Activated T-cell treated with anti-CD3 and anti-CD28 coated beads for 4 hours (primary cell): ENCODE results near the gene PPP1CB.
"Not testable (repeated sequence)": the region's sequence is repeated elsewhere in the genome, so short reads cannot be mapped to it uniquely, and the experiment has no call there.

Experiments
- DNase-seq: peaks from one replicate; pipeline ENCODE4 v3.0.0-alpha.2; 2020

PPP1CB gene

DNA sequence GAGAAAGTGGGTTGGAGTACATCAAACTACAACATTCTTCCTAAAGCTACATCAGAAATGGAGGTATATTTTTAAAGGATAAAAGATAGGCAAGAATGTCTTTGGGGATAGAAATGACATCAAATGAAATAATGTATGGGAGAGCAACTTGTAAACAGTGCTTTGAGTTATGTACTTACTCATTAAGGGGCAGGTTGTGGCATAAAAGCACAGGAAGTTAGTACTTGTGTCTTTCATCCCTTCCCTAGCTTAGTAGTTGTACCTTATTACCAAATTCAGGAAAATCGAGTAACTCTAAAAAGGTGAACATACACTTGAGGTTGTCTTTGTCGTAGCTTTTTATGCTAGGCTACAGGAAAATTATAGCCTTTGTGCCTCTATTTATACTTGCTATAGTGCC lies 28.9 kb downstream of the PPP1CB start:
- DNase-seq, result no peak

DNA sequence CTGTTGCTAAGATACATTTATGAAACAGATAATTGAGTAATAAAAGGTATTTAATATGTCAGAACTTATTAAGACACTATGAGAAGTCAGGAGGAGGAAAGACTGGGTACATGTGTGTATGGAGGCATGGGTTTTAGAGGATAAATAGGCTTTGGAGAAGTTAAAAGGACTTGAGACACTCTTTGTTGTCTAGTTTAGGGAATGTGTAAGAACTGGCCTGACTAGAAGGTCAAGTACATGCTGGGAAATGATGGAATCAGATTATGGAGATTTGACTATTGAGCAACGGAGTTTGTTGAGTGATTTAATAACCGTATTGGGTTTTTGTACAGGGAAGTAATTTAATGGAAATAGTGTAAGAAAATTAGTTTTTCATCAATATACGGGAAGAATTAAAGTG lies 30.8 kb downstream of the PPP1CB start:
- DNase-seq, result no peak

DNA sequence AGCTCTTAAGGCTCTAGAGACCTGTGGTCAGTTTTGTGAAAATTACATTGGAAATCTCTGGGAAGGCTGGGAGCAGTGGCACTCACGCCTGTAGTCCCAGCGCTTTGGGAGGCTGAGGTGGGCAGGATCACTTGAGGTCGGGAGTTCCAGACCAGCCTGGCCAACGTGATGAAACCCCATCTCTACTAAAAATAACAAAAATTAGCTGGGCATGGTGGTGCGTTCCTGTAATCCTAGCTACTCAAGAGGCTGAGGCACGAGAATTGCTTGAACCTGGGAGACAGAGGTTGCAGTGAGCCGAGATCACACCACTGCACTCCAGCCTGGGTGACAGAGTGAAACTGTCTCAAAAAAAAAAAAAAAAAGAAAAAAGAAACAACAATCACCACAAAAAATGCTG lies 32.9 kb downstream of the PPP1CB start:
- DNase-seq, result not testable (repeated sequence)

DNA sequence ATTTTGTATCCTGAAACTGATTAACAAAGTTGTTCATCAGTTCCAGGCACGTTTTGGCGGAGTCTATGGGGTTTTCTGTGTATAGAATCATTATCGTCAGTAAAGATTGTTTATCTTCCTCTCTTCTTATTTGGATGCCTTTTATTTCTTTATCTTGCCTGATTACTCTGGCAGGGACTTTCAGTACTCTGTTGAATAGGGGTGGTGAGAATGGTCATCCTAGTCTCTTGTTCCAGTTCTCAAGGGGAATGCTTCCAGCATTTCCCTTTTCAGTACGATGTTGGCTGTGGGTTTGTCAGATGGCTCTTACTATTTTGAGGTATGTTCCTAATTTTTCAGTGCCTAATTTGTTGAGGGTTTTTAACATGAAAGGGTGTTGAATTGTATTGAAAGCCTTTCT lies 45.0 kb downstream of the PPP1CB start:
- no peak for DNase-seq

DNA sequence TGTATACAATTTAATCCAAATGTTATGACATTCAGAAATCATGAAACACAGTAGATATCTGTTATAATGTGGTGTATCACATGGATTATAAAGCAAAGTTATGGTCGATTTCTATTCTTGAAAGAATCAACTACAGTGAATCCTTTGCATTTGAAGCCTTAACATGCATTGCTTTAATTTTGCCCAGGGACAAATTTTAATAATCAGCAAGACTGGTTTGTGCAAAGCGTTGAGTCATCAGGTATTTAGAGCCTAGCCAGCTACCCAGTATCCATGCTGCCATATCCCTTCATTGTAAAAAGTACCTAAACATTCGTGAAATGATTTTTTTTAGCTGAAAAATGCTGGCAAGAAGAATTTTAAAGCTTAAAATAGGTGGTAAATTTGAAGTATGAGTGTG lies 50.1 kb downstream of the PPP1CB start:
- no peak for DNase-seq

DNA sequence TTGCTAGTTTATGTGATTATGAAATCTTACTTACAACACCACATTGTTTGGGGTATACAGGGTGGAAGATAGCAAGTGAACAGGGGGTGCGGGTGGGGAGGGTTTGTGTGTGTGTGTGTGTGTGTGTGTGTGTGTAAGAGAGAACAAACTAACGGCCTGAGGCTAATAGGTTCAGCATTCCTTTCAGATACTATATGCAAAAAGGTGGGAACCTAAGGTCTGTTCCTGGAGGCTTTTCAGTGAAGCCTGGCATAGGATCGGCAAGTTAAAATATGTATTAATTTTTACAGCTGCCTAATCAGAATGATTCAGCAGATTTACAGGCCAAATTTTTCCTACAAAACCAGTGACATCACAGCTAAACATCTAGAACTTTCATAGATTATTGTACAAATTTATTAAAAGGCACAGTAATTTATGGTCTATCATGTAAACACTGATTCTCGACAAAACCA lies 51.4 kb downstream of the PPP1CB start:
- no peak for DNase-seq

DNA sequence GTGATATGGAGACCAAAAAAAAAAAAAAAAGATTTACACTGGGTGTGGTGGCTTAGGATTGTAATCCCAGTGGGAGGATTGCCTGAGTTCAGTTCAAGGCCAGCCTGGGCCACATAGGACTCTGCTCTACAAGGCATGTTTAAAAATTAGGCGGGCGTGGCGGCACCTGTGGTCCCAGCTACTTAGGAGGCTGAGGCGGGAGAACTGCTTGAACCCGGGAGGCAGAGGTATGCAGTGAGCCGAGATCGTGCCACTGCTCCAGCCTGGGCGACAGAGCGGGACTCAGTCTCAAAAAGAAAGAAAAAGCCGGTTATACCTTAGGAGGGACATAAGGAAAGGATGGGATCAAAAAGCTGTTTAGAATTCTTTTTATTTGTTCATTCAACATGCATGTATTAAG lies 58.3 kb downstream of the PPP1CB start:
- DNase-seq, result no peak

DNA sequence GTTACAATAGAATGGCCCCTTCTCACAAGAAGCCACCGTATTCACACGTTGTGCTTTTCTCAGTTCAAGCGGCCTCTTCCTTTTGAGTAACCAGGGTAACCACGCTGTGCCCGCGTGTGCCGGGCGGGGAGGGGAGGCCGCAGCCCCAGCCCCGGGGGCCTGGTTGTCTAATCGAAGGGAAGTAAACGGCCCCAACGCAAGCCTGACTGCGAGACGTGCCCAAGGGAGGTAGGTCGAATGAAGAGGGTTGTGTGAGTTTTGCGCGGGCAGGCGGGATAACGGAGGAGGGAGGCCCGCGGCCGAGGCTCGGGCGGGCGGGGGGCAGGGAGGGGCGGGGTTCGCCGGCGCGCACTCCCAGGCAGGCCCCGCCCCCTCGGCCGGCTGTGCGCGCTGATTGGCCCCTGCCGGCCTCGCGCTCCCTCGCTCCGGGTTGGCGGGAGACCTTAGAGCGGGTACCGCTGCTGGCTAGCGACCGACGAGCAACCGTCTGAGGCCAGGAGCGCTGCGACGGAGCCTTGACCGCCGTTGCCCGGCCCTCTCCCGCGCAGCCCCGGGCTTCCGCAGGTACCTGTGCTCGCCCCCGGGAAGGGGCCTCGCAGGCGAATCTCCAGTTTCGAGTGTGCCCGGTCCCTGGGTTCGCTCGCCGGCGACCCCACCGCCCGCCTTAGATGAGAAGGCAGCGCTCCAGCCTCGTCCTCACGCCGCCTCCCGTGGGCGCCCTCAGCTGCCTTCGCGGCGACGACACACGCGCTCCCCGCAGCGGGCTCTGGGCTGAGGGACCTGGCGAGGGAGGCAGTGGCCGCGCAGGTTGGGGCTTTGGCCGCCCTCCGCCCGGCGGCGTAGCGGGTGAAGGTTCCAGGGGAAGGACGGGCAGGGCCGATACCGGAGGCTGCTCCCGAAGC lies 59.0 kb downstream of the PPP1CB start, which contains the start of gene SPDYA:
SPDYA (plus strand) TSS at position 451 of the 902 bp plus-strand sequence. CDS start 5,181 bp downstream, outside the sequence.
- peak; percentile 71 for DNase-seq

DNA sequence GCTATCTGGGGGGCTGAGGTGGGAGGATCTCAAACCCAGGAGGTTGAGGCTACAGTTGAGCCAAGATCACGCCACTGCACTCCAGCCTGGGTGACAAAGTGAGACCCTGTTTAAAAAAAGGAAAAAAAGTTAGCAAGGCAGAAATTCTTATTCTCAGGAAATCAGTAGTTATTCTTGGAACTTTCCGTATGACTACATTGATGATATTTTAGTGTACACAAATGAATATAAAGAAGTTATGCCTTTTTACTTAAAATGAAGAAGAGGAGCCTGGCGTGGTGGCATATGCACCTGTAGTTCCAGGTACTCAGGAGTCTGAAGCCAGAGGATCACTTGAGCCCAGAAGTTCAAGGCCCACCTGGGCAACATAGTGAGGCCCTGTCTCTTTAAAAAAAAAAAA lies 66.4 kb downstream of the PPP1CB start:
- DNase-seq, result no peak

DNA sequence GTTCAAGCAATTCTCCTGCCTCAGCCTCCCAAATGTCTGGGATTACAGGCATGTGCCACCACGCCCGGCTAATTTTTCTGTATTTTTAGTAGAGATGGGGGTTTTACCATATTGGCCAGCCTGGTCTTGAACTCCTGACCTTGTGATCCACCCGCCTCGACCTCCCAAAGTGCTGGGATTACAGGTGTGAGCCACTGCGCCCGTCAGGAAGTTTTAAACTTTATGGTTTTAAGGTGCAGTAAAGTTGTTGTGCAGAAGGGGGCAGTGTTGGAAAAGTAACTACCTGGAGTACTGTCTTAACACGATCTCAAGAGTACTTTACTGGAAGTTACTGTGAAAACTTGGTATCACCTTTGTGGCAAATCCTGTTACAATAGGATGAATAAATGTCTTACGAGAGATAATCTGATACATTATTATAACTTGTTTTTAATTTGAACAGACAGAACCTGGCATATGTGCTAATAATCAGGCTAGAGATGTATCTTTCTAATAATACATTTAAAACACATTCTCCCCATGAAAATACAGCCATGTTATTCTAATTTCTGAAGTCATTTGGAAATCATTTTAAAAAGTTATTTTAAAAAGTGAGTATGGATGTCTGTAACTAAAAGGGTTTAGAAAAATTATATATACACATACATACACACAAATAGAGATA lies 69.8 kb downstream of the PPP1CB start:
- peak; percentile 65 for DNase-seq

DNA sequence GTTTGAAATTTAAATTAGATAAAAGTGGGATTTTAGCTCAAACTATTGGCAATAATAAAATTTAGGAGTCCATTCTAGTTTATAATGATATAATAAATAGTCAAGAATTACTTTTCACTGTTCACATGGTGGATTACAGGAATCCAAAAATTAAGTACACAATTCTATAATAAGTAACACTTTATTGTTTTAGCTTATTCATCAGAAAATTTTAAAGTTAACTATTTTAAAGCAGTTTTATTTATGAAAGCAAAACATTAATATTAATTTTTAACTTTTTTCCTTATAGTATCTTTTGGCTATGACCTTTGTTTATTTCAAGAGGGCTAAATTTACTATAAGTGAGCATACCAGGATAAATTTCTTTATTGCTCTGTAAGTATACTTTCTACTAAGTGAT lies 70.4 kb downstream of the PPP1CB start:
- no peak for DNase-seq

DNA sequence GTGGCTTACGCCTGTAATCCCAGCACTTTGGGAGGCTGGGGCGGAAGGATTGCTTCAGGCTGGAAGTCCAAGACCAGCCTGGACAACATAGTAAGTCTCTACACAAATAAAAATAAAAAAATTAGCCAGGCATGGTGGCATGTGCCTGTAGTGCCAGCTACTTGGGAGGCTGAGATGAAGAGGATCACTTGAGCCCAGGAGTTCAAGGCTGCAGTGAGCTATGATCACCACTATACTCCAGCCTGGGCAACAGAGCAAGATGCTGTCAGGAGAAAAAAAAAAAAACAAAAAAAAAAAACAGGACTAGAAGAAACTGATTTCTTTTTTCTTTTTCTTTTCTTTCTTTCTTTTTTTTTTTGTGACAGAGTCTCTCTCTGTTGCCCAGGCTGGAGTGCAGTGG lies 72.6 kb downstream of the PPP1CB start:
- no peak for DNase-seq

DNA sequence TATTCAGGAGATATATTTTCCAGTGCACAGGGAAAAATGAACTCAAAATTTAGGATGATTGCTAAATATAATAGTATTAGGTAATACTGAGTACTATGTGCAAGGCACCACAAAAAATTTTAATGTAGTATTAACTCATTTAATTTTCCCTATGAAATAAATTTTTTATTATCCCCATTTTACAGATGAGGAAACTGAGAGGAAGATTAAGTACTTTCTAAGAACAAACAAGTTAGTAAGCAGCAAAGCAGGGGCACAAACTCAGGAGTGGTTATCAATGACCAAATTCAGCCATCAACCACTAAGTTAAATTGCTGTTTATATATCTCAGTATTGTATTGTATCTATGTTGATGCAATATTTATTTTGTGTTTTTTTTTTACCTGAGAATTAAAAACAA lies 73.2 kb downstream of the PPP1CB start:
- DNase-seq, result no peak

DNA sequence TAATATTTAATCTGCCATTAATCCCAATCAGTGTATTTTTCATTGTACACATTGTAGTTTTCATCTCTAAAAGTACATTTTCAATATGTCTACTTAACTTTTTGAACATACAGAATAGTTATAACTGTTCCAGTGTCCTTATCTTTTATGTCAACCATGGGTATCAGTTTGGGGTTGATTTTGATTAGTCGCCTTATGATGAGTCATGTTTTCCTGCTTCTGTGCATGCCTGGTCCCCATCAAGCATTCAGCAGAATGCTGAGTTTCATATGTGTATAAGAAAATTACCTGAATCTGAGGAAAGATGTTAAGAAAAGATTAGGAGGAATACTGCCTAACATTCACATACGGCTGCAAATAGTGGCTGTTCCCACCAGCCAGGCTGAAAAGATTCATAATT lies 76.8 kb downstream of the PPP1CB start:
- DNase-seq, result no peak

DNA sequence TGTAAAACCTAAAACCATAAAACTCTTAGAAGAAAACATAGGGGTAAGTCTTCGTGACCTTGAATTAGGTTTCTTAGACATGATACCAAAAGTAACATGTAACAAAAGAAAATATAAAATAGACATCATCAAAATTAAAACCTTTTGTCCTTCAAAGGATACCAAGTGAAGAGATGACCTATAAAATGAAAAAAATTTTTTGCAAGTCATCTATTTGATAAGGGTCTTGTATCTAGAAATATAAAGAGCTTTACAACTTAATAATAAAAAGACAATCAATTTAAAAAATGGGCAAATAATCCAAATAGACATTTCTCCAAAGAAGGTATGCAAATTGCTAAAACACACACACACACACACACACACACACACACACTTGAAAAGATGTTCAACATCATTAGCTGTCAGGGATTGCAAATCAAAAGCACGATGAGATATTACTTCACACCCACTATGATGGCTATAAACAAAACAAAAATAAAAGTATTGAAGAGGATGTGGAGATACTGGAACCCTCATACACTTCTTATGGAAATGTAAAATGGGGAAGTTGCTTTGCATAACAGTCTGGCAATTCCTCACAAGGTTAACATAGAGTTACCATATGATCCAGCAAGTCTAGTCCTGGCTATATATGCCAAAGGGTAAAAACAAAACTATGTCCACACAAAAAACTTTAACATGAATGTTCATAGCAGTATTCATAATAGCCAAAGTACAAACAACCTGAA lies 82.3 kb downstream of the PPP1CB start:
- DNase-seq, result no peak

DNA sequence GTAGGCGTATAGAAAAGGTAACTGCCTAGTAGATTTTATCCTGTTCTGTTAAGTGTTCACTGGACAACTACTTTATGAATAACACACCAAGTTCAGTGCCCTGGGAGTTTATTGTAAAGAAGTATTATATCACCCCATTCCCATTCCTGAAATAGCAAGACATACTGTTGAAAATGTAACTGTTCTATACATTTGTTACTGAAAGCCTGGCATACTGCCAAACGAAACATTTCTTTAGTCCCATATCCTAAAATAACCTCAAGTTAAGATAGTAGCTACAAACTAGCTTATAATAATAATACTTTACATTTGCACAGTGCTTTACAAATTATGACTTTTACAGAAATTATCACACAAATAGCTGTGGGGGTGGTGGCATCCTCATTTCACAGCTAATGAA lies 84.2 kb downstream of the PPP1CB start:
- no peak for DNase-seq

DNA sequence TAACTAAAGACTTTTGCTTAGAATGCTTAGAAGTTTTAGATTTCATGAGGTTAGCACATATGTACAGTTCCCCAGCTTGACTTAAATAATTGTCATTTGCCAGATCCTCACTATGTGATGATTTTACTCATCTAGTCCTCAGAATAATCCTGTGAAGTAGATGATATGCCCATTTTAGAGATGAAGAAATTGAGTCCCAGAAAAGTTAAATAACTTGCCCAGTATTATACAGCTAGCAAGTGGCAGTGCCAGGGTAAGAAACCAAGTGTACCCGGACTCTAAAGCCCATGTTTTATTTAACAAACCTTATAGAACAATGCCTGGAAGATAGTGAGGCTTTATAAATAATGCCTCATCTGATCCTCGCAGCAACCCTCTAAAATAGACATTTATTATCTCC lies 87.3 kb downstream of the PPP1CB start:
- no peak for DNase-seq

DNA sequence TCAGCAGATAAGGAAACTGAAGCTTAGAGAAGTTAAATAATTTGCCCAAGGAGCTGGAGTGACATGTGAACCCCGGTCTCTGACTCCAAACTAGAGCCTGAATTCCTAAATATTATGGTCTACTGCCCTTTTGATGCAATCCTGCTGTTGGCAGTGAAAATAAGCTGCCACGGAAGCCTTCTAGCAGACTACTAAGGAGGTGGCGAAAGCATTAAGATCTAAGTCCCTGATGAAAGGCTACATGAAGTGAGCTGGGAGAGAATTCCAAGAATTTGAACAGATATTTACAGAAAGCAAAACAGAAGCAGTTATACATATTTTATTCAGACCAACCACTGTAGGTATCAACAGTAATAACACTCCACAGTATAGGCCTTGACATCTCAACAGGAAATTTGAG lies 90.4 kb downstream of the PPP1CB start:
- DNase-seq, result no peak
